ENCODE measurements around the gene FALEC.

Gene FALEC

GRCh38 chr1:150529017-150529416 lies 13.5 kb downstream of the FALEC start:
- DNase-seq (ENCODE audit: low read depth) = peak; percentile 68
- TF ChIP-seq, protein P1, sequence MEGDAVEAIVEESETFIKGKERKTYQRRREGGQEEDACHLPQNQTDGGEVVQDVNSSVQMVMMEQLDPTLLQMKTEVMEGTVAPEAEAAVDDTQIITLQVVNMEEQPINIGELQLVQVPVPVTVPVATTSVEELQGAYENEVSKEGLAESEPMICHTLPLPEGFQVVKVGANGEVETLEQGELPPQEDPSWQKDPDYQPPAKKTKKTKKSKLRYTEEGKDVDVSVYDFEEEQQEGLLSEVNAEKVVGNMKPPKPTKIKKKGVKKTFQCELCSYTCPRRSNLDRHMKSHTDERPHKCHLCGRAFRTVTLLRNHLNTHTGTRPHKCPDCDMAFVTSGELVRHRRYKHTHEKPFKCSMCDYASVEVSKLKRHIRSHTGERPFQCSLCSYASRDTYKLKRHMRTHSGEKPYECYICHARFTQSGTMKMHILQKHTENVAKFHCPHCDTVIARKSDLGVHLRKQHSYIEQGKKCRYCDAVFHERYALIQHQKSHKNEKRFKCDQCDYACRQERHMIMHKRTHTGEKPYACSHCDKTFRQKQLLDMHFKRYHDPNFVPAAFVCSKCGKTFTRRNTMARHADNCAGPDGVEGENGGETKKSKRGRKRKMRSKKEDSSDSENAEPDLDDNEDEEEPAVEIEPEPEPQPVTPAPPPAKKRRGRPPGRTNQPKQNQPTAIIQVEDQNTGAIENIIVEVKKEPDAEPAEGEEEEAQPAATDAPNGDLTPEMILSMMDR (IDR thresholded peaks at IDR 0.05; ENCODE audit: low read depth, low read length, missing control alignments) = no peak
- in situ Hi-C loops (cut with HindIII; ENCODE audit: low sequenced_read_pairs) = no loop called here
- H3K4me3 ChIP-seq (ENCODE audit: low read depth, low read length) = no peak overlapping the region

DNA sequence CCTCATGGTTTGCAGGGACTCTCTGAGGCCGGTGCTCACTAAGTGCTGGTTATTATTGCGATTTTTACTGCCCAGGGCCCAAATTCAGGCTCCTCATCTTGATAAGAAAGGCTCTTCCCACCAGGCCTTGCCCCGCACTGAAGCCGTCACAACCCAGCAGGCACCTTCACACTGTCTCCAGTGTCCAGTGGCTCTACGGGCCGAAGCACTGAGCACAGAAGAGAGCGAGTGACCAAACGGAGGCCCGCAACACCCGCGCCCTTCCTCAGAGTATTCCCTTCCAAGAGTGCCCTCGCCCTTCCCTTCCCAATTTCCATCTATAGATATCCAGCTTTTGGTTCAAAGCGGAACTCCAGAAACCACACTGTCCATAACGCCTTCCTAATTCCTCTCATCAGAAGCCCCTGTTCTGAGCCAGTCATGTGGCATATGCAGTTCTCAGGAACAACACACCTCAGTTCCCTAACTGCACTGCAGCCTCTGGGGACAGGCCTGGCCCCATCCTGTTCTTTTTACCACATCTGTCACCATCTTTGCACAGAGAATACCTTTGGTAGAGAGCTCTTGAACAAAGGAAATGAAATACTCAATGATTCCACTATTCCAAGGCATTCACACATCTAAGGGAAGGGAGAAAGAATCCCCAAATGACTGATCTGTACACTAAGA lies 15.1 kb downstream of the FALEC start:
- in situ Hi-C loops (cut with HindIII; ENCODE audit: low sequenced_read_pairs) = no loop called here
- no peak overlapping the region for H3K4me3 ChIP-seq (ENCODE audit: low read depth, low read length)
- no peak for DNase-seq (ENCODE audit: low read depth)
- TF ChIP-seq, protein P1 (IDR thresholded peaks at IDR 0.05; ENCODE audit: low read depth, low read length, missing control alignments) = no peak

DNA sequence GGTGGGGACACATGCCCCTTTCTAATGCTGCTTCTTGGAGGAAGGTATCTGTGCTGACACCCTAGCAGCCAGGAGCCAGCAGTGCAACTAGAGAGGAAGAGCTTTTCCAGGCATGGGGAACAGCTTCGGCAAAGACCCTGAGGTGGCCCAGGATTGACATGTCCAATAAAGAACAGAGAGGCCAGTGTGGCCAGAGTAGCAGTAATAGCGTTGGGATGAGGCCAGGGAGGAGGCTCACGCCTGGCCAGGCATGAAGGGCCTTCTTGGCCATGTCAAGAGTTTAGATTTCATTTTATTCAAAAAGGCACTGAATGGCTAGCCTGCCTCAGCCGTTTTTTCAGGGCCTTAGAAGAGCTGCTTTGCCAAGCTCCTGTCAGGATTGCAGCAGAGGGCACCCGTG lies 17.3 kb downstream of the FALEC start:
- H3K4me3 ChIP-seq (ENCODE audit: low read depth, low read length) = no peak overlapping the region
- no peak for DNase-seq (ENCODE audit: low read depth)
- TF ChIP-seq, protein P1 (IDR thresholded peaks at IDR 0.05; ENCODE audit: low read depth, low read length, missing control alignments) = no peak
- in situ Hi-C loops (cut with HindIII; ENCODE audit: low sequenced_read_pairs) = no loop called here

DNA sequence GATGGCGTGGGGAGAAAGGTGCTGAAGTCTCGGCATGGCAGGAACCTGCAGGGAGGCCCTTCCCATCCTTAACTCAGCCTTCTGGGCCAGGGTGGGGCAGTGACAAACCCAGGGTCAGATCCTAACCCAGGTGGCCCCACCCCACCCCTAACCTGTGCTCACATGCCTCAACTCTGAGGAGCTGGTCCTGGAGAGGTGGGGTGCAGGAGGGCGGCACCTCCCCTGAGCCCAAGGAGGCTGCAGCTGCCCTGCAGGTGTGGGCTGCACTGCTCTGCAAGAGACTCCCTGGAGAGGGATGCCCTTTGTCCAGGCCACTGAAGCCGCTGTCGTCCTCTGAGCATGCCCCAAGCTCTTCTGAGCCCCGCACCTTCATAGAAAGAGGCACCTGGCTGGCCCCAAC lies 18.4 kb downstream of the FALEC start:
- no peak for DNase-seq (ENCODE audit: low read depth)
- TF ChIP-seq, protein P1 (IDR thresholded peaks at IDR 0.05; ENCODE audit: low read depth, low read length, missing control alignments) = no peak
- in situ Hi-C loops (cut with HindIII; ENCODE audit: low sequenced_read_pairs) = no loop called here
- H3K4me3 ChIP-seq (ENCODE audit: low read depth, low read length) = no peak overlapping the region

- no peak for DNase-seq (ENCODE audit: low read depth)
- TF ChIP-seq, protein P1 (IDR thresholded peaks at IDR 0.05; ENCODE audit: low read depth, low read length, missing control alignments) = no peak
- in situ Hi-C loops (cut with HindIII; ENCODE audit: low sequenced_read_pairs) = no loop called here
- H3K4me3 ChIP-seq (ENCODE audit: low read depth, low read length) = no peak overlapping the region
These were observed 20.1 kb downstream of the FALEC start for GRCh38 chr1:150535511-150536287.

- TF ChIP-seq, protein P1 (IDR thresholded peaks at IDR 0.05; ENCODE audit: low read depth, low read length, missing control alignments) = no peak
- DNase-seq (ENCODE audit: low read depth) = no peak
- H3K4me3 ChIP-seq (ENCODE audit: low read depth, low read length) = no peak overlapping the region
- in situ Hi-C loops (cut with HindIII; ENCODE audit: low sequenced_read_pairs) = no loop called here
These were observed 21.5 kb downstream of the FALEC start for GRCh38 chr1:150536836-150537731.
